HCT116 (cell line): ENCODE data around the gene VPS41. TPM values are rescaled to one million over a fixed set of nuclear protein-coding genes. Genes with fewer than 3 reads are reported as not detected.

Source experiments
- ATAC-seq: fragments of 200-7000 bp; cut with Tn5 transposase; 2 replicates; pipeline ENCODE4 v1.9.1; 2020; ENCODE audit warnings: mild to moderate bottlenecking, moderate library complexity
- BruUV-seq: library from RNA; stranded (reverse); fragments of 400-500 nt; replicated peaks from 2 replicates; lab custom pipeline; 2021; lab: Mats Ljungman, UMichigan
- CTCF ChIA-PET: fragments of 300-600 bp; sonication (Branson Sonifier 250); formaldehyde crosslinking; loops from one replicate; lab custom pipeline; 2021; ENCODE audit warnings: antibody characterized with exemption; lab: Charles Lee
- POLR2A ChIA-PET: fragments of 300-600, 350-600 bp; sonication (Branson Sonifier 250); formaldehyde crosslinking; loops from one replicate; lab custom pipeline; 2021; ENCODE audit warnings: antibody characterized with exemption; lab: Charles Lee
- RAD21 ChIA-PET, 2 experiments: fragments of 300-600 bp; sonication (Branson Sonifier 250); formaldehyde crosslinking; loops; one replicate each; lab custom pipeline; 2023; ENCODE audit warnings: low total read pairs in 2 of 2; ENCODE audit not compliant: uncharacterized antibody in 2 of 2, unreplicated experiment in 2 of 2, low non-redundant PET in 1 of 2; lab: Charles Lee
- DNase-seq: peaks from one replicate; pipeline ENCODE4 v3.0.0-alpha.2; 2010; ENCODE audit warnings: low read depth, low spot score
- H2AFZ ChIP-seq: fragments of 200-600 bp; shearing (Covaris generic), sonication (generic); 2 replicates; pipeline ENCODE4 v1.6.1; 2017; ENCODE audit warnings: low read depth, mixed run types, mixed read lengths, antibody characterized with exemption, low read length; ENCODE audit not compliant: poor library complexity, severe bottlenecking
- H3K27ac ChIP-seq: 2 replicates; pipeline ENCODE4 v1.5.1; 2012; ENCODE audit warnings: low read depth, low read length
- H3K27me3 ChIP-seq: fragments of 200-600 bp; sonication (generic); 2 replicates; pipeline ENCODE4 v1.6.1; 2016; ENCODE audit warnings: mixed run types, low read length, mixed read lengths; ENCODE audit not compliant: insufficient read depth
- H3K36me3 ChIP-seq, 2 experiments: fragments of 200-500 bp in 1 of 2; fragments of 200-600 bp in 1 of 2; sonication (Bioruptor generic) in 1 of 2; sonication (generic) in 1 of 2; 2 replicates each; pipeline versions ENCODE4 v1.5.1 to v1.6.1; 2014 to 2016; ENCODE audit warnings: low read length in 2 of 2, inconsistent platforms in 1 of 2, mixed read lengths in 1 of 2, mixed run types in 1 of 2; ENCODE audit not compliant: insufficient read depth in 2 of 2, control insufficient read depth in 1 of 2
- H3K4me1 ChIP-seq, 2 experiments: fragments of 200-600 bp in 1 of 2; sonication (generic) in 1 of 2; 2 replicates each; pipeline versions ENCODE4 v1.5.1 to v1.6.1; 2012 to 2017; ENCODE audit warnings: low read length in 2 of 2, inconsistent platforms in 1 of 2, mild to moderate bottlenecking in 1 of 2, mixed read lengths in 1 of 2, mixed run types in 1 of 2, moderate library complexity in 1 of 2; ENCODE audit not compliant: insufficient read depth in 2 of 2, control insufficient read depth in 1 of 2
- H3K4me2 ChIP-seq: fragments of 200-600 bp; sonication (generic); 2 replicates; pipeline ENCODE4 v1.6.1; 2017; ENCODE audit warnings: mixed run types, low read length, mixed read lengths
- H3K4me3 ChIP-seq, 2 experiments: fragments of 200-600 bp in 1 of 2; sonication (generic) in 1 of 2; replicated peaks in 1 of 2; 2 replicates each; pipeline ENCODE4 v1.5.1; 2011 to 2016; ENCODE audit warnings: low read length in 2 of 2, control low read depth in 1 of 2, low read depth in 1 of 2, mild to moderate bottlenecking in 1 of 2, mixed read lengths in 1 of 2, mixed run types in 1 of 2
- H3K79me2 ChIP-seq: fragments of 200-600 bp; sonication (generic); 2 replicates; pipeline ENCODE4 v1.6.1; 2017; ENCODE audit warnings: mild to moderate bottlenecking, mixed run types, low read length, moderate library complexity, mixed read lengths; ENCODE audit not compliant: insufficient read depth
- H3K9ac ChIP-seq: fragments of 200-600 bp; sonication (generic); 2 replicates; pipeline ENCODE4 v1.6.1; 2016; ENCODE audit warnings: low read length, mixed read lengths
- H3K9me2 ChIP-seq: fragments of 200-600 bp; sonication (generic), shearing (Covaris generic); 2 replicates; pipeline ENCODE4 v1.6.1; 2017; ENCODE audit warnings: mixed run types, mild to moderate bottlenecking, moderate library complexity; ENCODE audit not compliant: insufficient read depth
- H3K9me3 ChIP-seq, 2 experiments: fragments of 200-500 bp in 1 of 2; fragments of 200-600 bp in 1 of 2; sonication (Bioruptor generic) in 1 of 2; sonication (generic) in 1 of 2; 2 replicates each; pipeline ENCODE4 v1.6.1; 2014 to 2017; ENCODE audit warnings: low read length in 2 of 2, mixed read lengths in 2 of 2, inconsistent platforms in 1 of 2, low read depth in 1 of 2, mild to moderate bottlenecking in 1 of 2, mixed run types in 1 of 2, moderate library complexity in 1 of 2; ENCODE audit not compliant: control insufficient read depth in 1 of 2, insufficient read depth in 1 of 2
- H4K20me1 ChIP-seq: fragments of 200-600 bp; sonication (generic), shearing (Covaris generic); 2 replicates; pipeline ENCODE4 v1.6.1; 2017; ENCODE audit warnings: mixed run types, mild to moderate bottlenecking, moderate library complexity; ENCODE audit not compliant: insufficient read depth
- CBX3 ChIP-seq: IDR thresholded peaks from 2 replicates; pipeline ENCODE4 v1.6.1; 2012; ENCODE audit warnings: low read depth
- CEBPB ChIP-seq: IDR thresholded peaks from 2 replicates; pipeline ENCODE4 v1.6.1; 2012; ENCODE audit warnings: low read depth
- EGR1 ChIP-seq: IDR thresholded peaks from 2 replicates; pipeline ENCODE4 v1.6.1; 2012; ENCODE audit warnings: low read depth
- ELF1 ChIP-seq: IDR thresholded peaks from 2 replicates; pipeline ENCODE4 v1.6.1; 2012; ENCODE audit warnings: low read depth, borderline replicate concordance
- EZH2 ChIP-seq: fragments of 200-600 bp; sonication (generic); IDR thresholded peaks from 2 replicates; pipeline ENCODE4 v1.6.1; 2017; ENCODE audit warnings: antibody characterized with exemption, mixed run types
- JUND ChIP-seq: IDR thresholded peaks from 2 replicates; pipeline ENCODE4 v1.6.1; 2012
- POLR2AphosphoS5 ChIP-seq: IDR thresholded peaks from 2 replicates; pipeline ENCODE4 v1.6.1; 2011; ENCODE audit warnings: mild to moderate bottlenecking, low read depth, low read length, moderate library complexity
- SIN3A ChIP-seq: IDR thresholded peaks from 2 replicates; pipeline ENCODE4 v1.6.1; 2012; ENCODE audit warnings: low read depth
- SRF ChIP-seq: IDR thresholded peaks from 2 replicates; pipeline ENCODE4 v1.6.1; 2012; ENCODE audit warnings: low read depth
- ZFX ChIP-seq: fragments of 450-650 bp; IDR thresholded peaks from 2 replicates; pipeline ENCODE4 v1.6.1; 2017
- ZNF274 ChIP-seq: fragments of 200-500 bp; sonication (Bioruptor generic); IDR thresholded peaks from 2 replicates; pipeline ENCODE4 v1.6.1; 2014; ENCODE audit warnings: mild to moderate bottlenecking, low read depth, low read length, inconsistent platforms
- intact Hi-C: fragments of 100-400 bp; cut with micrococcal nuclease; formaldehyde crosslinking; loops from 2 replicates; pipeline ENCODE4 v1.10.0; 2022
- total RNA-seq: library from RNA; stranded (reverse); gene quantifications from one replicate; pipeline ENCODE4 v1.2.1, GENCODE V29; 2021; ENCODE audit not compliant: unreplicated experiment
- TF ChIP-seq, protein P1 (sequence below): IDR thresholded peaks from 2 replicates; pipeline ENCODE4 v1.6.1; 2012
- TF ChIP-seq, protein P2 (sequence below), 3 experiments: fragments of 200-600 bp in 1 of 3; sonication (generic) in 1 of 3; IDR thresholded peaks in 2 of 3; conservative IDR thresholded peaks in 1 of 3; 2 replicates each; pipeline ENCODE4 v1.5.1; 2012 to 2017; ENCODE audit warnings: low read depth in 2 of 3, low read length in 2 of 3, antibody characterized with exemption in 1 of 3, borderline replicate concordance in 1 of 3, control low read depth in 1 of 3, mild to moderate bottlenecking in 1 of 3, mixed read lengths in 1 of 3, mixed run types in 1 of 3, moderate library complexity in 1 of 3; ENCODE audit not compliant: insufficient read depth in 1 of 3

The VPS41 gene
- total RNA-seq, 1 experiment from 2014 or later = 72.2 TPM

DNA sequence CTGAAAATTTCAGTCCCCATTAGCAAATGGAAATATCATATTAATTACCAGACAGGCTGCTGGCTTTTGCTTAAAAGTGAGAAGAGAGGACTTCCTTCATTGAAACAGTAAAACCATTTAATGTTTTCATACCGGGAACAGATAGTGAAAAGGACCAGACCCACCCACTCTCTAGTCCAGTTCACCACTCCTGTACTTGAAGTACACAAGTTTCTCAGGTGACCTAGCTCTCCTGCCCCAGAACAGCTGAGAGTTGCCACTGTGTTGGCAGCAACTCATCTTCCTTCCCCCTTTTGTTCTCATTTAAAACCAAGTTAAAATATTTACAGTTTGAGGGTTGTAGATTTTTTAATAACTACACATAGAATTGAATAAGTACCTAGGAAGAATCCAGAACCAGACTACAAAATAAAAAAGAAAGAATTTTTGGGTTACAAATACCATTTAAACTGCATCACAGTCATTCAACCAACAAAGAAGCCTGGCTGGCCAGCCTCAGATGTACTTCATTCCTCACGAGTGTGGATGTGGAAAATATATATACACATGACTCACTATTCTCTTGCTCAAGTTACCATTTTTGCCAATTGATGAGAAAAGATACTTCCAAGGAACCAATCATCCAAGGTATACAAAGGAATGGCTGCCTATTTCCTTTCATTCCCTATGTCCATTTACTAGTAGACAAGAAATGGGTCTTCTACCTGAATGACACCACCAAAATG is 68.1 kb downstream of the VPS41 start:
- TF ChIP-seq CEBPB = no peak
- TF ChIP-seq ELF1 = no peak
- TF ChIP-seq, protein P1, sequence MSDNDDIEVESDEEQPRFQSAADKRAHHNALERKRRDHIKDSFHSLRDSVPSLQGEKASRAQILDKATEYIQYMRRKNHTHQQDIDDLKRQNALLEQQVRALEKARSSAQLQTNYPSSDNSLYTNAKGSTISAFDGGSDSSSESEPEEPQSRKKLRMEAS = no peak
- TF ChIP-seq SRF = no peak
- H3K36me3 ChIP-seq = no peaks in the 10 kb centered on the region
- ChIA-PET POLR2A (no interaction called here), CTCF (no interaction called here), RAD21 (no interaction called here)
- no peaks in the 10 kb centered on the region for H3K9me3 ChIP-seq
- H3K9ac ChIP-seq = no peak overlapping the region
- no peaks in the 10 kb centered on the region for H3K79me2 ChIP-seq
- H3K9me2 ChIP-seq = no peaks in the 10 kb centered on the region
- DNase-seq (no peak), ATAC-seq (no peak)
- no peaks in the 10 kb centered on the region for H3K27me3 ChIP-seq
- no peak overlapping the region for H3K4me3 ChIP-seq
- no peak overlapping the region for H2AFZ ChIP-seq
- intact Hi-C loops = no loop called here
- H3K4me2 ChIP-seq = no peak overlapping the region
- no peaks in the 10 kb centered on the region for H4K20me1 ChIP-seq
- BruUV-seq = no TSS peak
- H3K4me1 ChIP-seq = peaks cover 0 to 2% of the 10 kb centered on the region in 2 experiments; a peak in 1 of 4 replicates
- no peak overlapping the region for H3K27ac ChIP-seq

DNA sequence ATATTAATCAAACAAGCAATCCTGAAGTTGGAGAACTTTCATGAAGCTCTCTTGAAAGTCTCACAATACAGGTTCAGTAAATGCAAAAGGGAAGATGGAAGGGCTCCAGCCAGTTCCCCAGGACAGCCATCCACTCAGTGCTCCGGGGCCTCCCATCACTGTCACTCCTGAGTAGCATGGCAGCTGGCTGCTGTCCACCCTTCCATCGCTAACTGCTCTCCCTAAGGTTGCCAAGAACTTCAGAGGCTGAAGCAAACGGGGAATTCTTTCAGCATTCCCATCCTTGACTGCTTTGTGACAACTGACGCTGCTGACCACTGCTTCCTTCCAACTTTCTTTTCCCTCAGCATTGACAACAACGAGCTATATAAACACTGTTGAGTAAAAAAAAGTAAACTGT is 69.1 kb downstream of the VPS41 start:
- DNase-seq = no peak
- Histone ChIP-seq H3K36me3 (no peaks in the 10 kb centered on the region), H3K4me1 (no peaks in the 10 kb centered on the region), H3K27ac (no peak overlapping the region), H3K9me2 (no peaks in the 10 kb centered on the region), H3K27me3 (no peaks in the 10 kb centered on the region), H3K79me2 (no peaks in the 10 kb centered on the region), H3K4me2 (no peak overlapping the region), H4K20me1 (no peaks in the 10 kb centered on the region), H2AFZ (no peak overlapping the region), H3K9me3 (no peaks in the 10 kb centered on the region), H3K4me3 (no peak overlapping the region), H3K9ac (no peak overlapping the region)
- ChIA-PET POLR2A (no interaction called here), RAD21 (no interaction called here), CTCF (no interaction called here)
- no TSS peak for BruUV-seq
- intact Hi-C loops = no loop called here
- ATAC-seq = no peak
- TF ChIP-seq JUND (no peak), ZNF274 (no peak), SIN3A (no peak), ELF1 (no peak), EZH2 (no peak), CBX3 (no peak), EGR1 (no peak), POLR2AphosphoS5 (no peak), ZFX (no peak)
- TF ChIP-seq, protein P2, sequence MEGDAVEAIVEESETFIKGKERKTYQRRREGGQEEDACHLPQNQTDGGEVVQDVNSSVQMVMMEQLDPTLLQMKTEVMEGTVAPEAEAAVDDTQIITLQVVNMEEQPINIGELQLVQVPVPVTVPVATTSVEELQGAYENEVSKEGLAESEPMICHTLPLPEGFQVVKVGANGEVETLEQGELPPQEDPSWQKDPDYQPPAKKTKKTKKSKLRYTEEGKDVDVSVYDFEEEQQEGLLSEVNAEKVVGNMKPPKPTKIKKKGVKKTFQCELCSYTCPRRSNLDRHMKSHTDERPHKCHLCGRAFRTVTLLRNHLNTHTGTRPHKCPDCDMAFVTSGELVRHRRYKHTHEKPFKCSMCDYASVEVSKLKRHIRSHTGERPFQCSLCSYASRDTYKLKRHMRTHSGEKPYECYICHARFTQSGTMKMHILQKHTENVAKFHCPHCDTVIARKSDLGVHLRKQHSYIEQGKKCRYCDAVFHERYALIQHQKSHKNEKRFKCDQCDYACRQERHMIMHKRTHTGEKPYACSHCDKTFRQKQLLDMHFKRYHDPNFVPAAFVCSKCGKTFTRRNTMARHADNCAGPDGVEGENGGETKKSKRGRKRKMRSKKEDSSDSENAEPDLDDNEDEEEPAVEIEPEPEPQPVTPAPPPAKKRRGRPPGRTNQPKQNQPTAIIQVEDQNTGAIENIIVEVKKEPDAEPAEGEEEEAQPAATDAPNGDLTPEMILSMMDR (IDR thresholded peaks at IDR 0.05 in 2 of 3, conservative IDR thresholded peaks at IDR 0.05 in 1 of 3; ENCODE audit: borderline replicate concordance in 1 of 3, insufficient read depth in 1 of 3, low read depth in 2 of 3, low read length in 2 of 3) = no peak
